ENCODE measurements around the gene TAF11L2.
"Not testable (repeated sequence)": the region's sequence is repeated elsewhere in the genome, so short reads cannot be mapped to it uniquely, and the experiment has no call there.

- not testable (repeated sequence) for TF ChIP-seq CTCF, EZH2phosphoT487 (IDR thresholded peaks at IDR 0.05)
These were observed 28.5 kb downstream of the TAF11L2 start for GRCh38 chr5:17526504-17526903.

Measured in neural progenitor cell (in vitro differentiated cells).